Hepatic stellate cell (primary cell): ENCODE results near the gene ZNF22.

Experiments used
- DNase-seq: peaks from one replicate; pipeline ENCODE4 v3.0.0; 2011; ENCODE audit warnings: low spot score

ZNF22 gene

GRCh38 chr10:45015590-45015989 is 14.9 kb downstream of the ZNF22 start:
- DNase-seq = no peak

- no peak for DNase-seq
Measured at GRCh38 chr10:45023426-45023825, 22.7 kb downstream of the ZNF22 start.

GRCh38 chr10:45034301-45034700 is 33.6 kb downstream of the ZNF22 start:
- no peak for DNase-seq

- no peak for DNase-seq
Measured at GRCh38 chr10:45035673-45036072, 35.0 kb downstream of the ZNF22 start.

GRCh38 chr10:45040921-45041542 is 40.3 kb downstream of the ZNF22 start:
- no peak for DNase-seq

- DNase-seq = no peak
Measured at GRCh38 chr10:45044290-45044689, 43.6 kb downstream of the ZNF22 start.

- no peak for DNase-seq
Measured at GRCh38 chr10:45050551-45051235, 50.0 kb downstream of the ZNF22 start.

GRCh38 chr10:45052700-45053099 is 52.0 kb downstream of the ZNF22 start:
- peak; percentile 1 for DNase-seq

- DNase-seq = no peak
Measured at GRCh38 chr10:45053569-45054100, 52.9 kb downstream of the ZNF22 start.
